HG02981 (cell line): ENCODE results near the gene CLHC1.
"Not testable (repeated sequence)": the region's sequence is repeated elsewhere in the genome, so short reads cannot be mapped to it uniquely, and the experiment has no call there.

ENCODE experiments used
- ATAC-seq: cut with Tn5 transposase; IDR thresholded peaks from one replicate; pipeline ENCODE4 v1.9.1; 2021; ENCODE audit warnings: mild to moderate bottlenecking, moderate library complexity; ENCODE audit not compliant: unreplicated experiment

The CLHC1 gene

DNA sequence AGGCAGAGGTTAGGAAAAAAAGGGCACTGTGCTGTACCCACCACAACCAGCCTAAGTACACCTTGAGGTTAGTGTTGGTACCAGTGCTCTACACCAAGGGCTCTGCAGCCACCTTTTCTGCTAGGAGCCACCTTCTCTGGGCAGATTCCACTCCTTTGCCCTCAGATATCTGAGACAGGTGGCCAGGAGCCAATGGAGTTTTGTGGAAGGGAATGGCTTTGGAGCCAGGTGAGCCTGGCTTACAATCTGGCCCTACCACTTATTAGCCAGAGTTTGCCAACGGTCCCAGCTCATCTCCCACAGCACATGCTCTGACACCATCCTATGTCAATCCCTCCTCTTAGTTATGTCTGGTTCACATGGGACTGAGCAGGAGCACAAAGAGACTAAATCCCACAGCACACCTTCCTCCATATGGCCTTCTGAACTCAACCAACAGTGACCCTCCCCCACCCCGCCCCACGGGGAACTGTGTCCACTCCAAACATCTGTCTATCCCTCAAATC is 77.5 kb downstream of the CLHC1 start:
- ATAC-seq, result no peak

DNA sequence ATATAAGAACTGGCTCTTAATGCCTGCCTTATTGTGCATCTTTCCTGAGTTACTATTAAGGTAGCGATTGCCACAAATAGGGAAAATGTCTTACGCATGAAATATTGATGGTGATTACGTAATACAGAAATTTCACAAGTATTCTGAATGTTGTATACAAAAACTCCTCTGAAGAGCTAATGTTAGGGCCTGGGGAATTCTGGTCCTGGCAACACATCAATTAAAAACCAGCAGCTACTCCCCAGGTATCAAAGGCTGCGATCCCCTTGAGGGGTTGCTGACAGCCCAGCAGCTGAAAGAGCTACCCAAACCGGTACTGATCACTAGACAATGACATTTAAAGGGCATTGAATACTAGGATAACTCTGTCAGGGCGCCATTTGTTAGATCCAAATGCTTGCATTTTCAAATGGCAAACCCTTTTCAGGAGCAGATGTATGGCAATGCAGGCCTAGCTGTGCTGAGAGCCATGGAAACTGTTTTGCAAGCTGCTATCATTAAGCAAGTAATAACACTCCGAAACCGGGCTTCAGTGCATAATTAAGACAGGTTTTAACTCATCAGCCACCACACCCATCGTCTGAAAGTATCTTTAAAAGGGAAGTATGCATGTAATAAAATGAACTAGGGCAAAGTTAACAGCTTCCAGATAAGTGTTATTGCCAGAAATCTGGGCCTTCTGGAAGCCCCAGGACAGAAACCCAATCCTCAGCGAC is 78.4 kb downstream of the CLHC1 start:
- ATAC-seq, result no peak

DNA sequence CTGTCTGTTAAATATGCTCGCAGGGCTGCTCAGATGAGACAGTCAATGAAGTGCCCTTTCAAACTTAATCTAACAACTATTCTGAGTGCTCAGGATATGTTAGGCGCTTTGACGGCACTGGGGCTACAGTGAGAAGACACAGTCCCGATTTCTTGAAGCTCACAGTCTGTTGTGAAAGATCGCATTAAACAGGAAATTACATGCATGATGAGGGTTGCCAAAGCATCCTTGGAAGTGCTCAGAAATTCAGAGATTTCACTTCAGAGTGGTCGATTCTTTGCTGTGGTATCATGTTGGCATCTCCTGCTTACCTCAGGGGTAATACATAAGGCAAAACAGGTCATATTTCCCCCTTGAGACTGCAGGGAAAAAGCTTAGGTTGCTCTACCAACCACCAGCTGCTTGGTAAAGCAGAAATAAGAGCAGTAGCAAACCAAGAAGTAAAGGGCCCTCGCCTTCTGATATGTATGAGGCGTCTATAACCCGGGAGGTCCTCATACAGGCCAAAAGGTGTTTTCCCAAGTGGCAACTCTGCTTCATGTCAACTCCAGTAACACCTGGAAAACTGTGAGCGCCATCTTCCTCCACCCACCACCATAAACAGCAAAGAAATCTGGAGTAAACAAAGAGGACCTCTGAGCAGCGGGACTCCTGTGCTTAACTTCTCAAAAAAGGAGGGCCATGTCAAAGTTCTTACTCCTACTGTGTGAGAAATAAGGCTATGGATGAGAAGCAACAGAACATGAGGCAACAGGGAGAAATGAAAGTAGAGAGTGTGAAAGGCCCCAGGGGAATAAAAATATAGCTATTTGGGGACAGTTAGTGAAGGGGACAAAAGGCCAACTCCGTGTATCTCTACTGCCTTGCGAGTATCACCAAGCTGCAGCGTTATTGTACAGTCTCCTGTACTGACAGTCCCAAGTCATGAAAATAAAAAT is 79.3 kb downstream of the CLHC1 start:
- ATAC-seq, result no peak

DNA sequence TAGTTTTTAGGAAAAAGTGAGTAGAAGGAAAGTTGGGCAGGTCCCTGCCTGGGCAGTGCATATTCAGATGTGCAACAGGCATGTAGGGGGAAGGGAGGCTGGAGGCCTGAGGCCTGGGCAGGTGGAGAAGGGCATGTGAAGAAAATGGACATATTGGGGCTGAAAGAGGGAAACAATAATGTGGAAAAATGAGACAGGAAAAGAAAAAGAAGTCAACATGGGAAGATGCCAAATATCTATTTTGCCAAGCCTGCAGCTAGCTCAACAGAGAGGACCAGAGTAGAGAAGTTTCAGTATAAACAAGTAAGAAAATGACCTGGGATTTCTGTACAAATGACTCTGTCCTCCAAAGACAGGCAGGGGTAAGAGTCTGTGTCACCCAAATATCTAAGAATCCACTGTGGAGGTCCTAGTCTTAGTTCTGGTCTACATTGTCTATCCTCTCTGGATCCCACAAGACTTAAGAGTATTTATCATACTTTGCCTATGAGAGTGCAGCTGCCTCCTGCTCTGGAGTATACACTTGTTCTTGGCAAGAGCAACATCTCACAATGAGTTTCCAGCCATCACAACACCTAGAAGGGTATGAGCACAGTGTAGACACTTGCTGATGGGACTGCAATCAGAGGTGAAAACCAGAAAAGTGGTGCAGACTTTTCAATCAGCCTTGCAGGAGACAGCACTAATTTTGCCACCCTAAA is 80.2 kb downstream of the CLHC1 start:
- ATAC-seq, result no peak

DNA sequence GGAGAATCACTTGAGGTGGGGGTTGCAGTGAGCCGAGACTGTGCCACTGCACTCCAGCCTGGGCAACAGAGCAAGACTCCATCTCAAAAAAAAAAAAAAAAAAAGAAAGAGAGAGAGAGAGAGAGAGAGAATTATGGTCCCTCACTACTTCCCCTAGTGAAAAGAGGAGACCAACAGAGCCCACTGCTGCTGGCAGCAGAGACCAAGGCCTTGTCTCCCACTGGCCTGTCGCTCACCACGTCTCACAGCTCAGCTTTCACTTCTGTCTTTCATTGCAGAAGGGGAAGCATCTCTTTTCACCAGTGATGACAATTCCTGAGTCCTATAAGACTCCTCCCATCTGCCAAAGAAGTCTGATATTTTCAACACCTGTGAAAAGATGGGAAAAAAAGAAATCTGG is 81.3 kb downstream of the CLHC1 start:
- peak; percentile 70 for ATAC-seq

DNA sequence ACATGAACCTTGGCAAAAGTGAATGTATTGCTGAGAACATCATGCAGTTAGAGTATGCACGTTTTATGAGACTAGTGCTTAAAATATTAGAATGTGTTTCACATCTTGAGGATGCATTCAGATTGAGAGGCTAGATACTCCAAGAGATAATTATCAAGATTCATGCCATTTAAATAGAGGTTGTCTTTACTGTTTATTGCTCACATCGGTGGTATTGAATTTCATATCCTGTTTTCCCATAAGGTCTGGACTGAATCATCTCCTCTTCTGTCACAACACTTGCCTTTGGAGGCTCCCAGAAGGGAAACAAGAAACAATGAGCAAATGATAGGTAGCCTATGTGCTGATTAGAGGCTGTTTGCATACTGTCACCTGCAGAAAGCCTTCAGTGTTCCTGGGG is 83.8 kb downstream of the CLHC1 start:
- no peak for ATAC-seq

DNA sequence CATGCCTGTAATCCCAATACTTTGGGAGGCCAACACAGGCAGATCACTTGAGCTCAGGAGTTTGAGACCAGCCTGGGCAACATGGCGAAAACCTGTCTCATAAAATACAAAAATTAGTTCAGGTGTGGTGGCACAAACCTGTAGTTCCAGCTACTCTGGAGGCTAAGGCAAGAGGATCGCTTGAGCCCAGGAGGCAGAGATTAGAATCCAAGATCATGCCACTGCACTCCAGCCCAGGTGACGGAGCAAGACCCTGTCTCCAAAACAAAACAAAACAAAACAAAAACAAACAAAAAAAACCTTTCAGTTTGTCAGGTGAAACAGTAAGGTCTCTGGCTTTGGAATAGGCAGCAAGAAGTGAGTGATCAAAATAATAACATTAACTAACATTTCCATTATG is 84.6 kb downstream of the CLHC1 start:
- no peak for ATAC-seq

DNA sequence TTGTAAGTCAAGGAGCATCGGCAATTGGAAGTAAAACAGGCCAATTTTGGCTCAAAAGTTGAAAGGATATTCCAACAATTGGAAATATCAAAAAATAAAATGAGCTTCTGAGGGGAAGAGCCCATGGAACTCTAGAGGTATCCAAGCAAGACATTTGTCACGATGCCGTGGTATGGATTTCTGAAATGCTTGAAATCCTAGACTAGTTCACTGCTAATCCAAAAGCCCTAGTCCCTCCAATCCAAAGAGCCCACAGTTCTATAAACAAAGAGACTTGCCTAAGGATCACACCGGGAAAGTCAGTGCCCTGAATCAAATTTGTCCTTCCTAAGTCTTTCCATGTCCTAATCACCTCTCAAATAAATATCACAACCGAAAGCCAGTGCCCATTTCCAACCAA is 85.1 kb downstream of the CLHC1 start:
- no peak for ATAC-seq

DNA sequence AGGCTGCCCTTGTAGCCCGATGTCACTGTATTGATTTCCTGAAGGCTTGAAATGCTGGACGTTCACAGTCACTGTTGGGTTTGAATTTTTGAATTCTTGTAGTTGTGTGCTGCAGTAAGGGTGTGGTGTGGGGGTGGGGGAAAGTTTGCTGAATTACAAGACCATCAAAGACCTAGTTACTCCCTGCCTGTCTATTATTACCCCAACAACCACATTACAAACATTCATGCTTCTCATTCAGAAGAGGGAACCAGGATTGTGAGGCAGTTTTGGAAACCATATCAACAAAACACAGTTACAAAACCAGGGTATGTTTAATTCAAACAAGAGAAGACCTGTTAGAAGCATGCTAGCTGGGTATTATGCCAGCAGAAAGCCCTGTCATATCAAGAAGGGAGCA is 85.8 kb downstream of the CLHC1 start:
- ATAC-seq, result no peak

DNA sequence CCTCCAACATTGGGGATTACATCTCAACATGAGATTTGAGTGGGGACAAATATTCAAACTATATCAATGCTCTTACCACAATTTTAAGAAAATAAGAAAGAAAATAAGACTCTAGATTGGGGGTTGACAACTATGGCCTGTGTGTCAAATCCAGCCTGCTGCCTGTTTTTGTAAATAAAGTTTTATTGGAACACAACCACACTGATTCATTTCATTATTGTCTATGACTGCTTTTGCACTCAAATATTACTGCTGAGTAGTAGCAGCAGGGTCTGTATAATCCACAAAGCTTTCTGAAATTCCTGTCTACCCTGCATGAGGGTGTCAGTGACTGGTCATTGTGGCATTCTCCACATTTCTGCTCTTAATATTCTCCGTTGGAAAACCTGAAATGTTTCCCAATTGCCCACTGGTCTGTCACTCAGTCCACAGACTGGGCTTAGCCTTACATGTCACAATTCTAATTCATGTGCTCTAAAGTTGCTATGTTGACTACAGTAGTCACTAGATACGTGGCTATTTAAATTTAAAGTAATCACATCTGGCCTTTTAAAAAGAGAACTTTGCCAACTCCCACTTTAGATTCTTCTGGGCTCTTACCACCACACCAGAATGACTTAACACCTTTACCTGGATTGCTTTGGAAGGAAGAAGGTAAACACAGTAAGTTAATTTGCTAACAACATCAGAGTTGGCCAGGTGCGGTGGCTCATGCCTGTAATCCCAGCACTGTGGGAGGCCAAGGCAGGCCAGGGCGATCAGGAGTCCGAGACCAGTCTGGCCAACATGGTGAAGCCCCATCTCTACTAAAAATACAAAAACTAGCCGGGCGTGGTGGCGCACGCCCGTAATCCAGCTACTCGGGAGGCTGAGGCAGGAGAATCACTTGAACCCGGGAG is 86.9 kb downstream of the CLHC1 start:
- ATAC-seq, result no peak

DNA sequence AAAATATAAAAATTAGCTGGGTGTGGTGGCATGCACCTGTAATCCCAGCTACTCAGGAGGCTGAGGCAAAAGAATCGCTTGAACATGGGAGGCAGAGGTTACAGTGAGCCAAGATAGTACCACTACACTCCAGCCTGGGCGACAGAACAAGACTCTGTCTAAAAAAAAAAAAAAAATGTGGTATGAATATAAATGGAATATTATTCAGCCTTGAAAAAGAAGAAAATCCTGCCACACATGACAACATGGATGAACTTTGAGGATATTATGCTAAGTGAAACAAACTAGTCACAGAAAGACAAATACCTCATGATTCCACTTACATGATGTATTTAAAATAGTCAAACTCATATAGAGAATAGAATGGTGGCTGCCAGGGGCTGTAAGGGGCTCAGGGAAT is 88.4 kb downstream of the CLHC1 start:
- not testable (repeated sequence) for ATAC-seq

DNA sequence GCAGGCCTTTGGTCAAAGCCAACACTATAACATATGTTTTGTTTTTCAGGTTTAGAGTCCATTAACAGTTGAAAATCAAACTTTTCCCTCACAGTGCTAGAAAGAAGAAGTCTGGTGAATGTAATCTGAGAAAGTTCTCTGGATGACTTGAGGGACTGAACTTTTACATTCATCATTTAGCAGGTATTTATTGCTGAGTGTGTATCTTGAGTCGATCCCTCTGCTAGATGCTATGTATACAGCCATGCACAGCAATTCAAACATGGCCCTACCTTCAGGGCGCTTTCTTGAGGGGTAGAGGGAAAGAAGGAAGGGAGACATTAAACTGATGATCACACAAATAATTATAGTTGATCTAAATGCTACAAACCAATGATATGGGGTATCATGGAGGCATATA is 89.6 kb downstream of the CLHC1 start:
- no peak for ATAC-seq

DNA sequence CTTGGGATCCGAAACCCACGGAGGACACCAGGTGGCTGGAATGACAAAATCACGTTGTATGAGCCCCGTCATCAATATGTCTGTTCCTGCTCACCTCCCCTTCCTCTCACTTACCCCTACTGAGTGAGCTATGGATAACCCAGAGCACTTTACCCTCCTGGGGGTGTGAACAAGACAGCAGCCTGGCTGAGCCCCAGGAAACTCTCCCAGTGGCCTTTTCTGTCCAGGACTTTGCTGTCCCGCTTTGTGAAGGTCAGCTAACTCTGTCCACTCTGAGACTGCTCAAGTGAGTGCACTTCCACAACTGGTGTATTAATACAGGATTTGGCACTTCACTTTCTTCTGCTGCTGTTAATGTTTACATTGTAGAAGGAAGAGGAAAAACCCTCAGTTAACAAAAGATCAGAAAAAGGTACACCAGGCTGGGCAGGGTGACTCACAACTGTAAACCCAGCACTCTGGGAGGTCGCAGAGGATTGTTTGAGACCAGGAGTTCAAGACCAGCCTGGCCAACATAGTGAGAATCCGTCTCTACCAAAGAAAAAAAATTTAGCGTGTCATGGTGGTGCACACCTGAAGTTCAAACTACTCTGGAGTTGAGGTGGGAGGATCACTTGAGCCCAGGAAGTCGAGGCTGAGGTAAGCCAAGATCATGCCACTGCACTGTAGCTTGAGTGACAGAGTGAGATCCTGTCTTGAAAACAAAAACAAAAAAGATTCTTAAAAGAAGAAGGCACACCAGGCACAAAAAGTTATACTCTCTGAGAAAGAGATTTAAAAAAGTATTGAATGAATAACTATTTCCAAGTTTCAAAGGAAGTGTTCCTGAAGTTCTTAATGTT is 90.3 kb downstream of the CLHC1 start:
- ATAC-seq, result no peak

DNA sequence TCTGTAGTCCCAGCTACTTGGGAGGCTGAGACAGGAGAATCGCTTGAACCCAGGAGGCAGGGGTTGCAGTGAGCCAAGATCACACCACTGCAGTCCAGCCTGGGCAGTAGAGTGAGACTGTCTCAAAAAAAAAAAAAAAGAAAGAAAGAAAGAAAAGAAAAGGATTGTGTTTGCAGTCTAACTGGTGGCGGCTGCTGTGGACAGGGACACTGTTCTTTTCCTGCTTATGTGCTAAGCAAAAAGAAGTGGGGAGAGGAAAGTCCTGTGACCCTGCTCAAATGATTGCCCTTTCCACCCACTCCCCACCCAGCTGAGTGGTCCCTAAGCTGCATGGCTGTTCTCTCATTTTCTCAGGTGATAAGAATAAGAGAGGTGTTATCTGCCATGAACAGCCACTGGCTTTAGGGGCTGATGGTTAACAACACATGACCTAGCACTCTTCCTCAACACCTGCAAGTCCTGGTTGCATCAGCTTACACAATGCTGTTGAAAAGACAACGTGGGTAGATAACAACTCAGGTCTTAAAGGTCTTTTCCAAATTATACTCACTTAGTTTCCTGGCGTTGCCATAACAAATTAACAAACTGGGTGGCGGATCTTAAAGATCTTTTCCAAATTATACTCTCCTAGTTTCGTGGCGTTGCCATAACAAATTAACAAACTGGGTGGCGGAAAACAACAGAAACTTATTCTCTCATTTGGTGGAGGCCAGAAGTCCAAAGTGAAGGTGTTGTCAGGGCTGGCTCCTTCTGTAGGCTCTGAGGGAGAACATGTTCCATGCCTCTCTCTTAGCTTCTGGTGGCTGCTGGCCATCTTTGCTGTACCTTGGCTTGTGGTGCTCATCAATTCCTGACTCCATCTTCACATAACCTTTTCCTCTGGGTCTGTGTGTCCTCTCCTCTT is 91.5 kb downstream of the CLHC1 start:
- ATAC-seq, result no peak

DNA sequence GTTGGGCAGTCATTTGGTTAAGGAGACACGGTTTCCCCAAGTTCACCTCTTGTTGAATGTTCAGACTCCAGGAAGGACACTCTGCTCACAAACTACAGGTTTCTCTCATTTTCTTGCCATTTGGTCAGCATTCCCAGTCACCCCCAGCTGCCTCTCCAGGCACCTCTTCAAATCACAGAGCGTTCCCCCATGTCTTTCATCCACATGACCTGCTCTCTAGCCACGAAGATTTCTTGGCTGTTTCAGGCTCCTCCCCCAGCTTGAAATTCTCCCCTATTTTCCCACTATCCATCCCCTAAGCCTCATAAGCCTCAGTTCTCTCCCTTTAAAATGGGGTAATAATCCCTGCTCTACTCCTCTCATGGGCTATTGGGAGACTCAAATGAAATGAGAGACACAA is 92.8 kb downstream of the CLHC1 start:
- no peak for ATAC-seq

DNA sequence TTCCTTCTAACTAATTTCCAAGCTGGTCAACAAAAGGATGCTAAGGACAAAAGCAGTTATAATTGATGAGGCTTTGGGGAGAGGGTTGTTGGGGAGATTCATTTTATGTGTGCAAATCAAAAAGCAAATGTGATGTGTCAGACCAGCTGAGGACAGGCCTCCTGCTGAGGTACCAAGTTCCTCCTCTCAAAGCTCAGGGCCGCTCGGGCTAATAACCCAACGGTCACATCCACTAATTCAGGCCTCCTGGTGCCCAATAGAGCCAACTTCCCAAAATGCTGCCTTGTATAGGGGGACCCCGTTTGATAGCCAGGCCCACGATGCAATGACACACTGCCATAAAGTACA is 93.2 kb downstream of the CLHC1 start:
- no peak for ATAC-seq

DNA sequence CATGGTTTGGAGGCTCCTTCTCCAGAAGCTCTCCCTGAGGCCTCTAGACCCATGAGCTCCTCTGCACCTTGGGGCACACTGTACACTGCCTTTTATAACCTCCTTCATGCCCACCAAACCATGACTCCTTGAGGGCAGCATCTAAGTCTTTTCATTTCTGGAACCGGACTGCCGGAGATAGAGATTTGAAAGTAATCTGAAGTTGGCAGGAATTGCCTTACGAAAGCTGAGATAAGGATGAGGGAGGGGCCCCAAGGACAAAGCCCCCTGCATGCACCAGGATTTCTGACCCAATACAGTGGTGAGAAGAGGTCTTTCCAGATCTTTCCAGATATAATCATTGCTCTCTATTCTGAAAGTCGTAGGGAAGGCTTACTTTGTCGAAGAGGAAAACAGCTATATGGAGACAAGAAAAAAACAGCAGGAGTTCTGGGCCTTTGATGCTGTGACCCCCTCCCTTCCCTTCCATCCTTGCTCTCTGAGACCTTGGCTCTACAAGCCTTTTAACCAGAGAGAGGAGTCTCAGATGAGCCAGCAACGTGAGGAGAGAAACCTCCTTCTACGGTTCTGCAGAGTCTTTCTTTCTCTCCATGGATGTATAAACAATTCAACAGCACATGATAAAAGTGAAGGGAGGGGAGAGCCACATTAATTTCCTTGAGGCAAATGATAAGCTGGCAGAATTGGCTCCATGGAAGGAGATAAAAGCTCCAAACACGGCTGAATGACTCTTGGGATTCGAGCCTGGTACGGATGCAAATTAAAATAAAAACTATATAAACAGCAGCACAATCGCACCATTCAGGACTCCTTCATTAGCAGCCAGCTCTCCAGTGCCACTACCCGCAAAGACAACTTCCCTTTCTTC is 93.8 kb downstream of the CLHC1 start:
- no peak for ATAC-seq
